GM11168 (cell line): ENCODE data around the gene CALCOCO1.
"Not testable (repeated sequence)": the region's sequence is repeated elsewhere in the genome, so short reads cannot be mapped to it uniquely, and the experiment has no call there.

Experiments used
- in situ Hi-C: fragments of 300-500 bp; cut with MboI; formaldehyde crosslinking; loops from one replicate; pipeline ENCODE4 v1.12.0; 2022; ENCODE audit warnings: low sequenced_read_pairs; ENCODE audit not compliant: unreplicated experiment

Gene CALCOCO1

DNA sequence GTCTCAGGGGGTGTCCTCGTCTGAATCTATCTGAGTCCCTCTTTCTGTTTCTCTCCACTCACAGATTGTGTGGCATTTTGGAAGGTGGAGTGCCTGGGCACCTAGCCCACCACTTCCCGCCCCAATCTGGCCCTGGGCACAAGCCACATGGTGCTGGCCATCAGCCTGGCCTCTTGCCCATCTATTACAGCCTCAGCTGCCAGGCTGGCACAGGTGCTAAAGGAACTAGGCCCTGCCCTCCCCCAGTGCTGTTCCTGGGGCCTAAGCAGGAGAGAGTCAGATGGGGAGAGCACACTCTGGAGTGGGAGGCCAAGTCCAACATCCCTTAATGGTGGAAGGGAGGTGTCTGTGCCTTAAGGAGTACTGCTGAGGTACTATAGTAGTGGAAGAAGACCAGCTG is 8.3 kb upstream of the CALCOCO1 start:
- in situ Hi-C loops = no loop called here

DNA sequence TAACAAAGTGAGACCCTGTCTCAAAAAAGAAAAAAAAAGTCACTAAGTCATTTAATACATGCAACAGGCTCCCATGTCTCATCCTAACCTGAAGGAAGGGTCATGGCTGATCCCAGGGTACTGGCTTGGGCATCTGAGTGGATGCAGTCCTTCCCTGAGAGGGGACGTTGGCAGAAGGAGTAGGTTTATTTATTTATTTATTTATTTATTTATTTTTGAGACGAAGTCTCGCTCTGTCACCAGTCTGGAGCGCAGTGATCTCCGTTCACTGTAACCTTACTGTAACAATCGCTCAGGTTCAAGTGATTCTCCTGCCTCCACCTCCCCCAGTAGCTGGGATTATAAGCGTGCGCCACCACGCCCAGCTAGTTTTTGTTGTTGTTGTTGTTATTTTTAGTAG is 7.2 kb upstream of the CALCOCO1 start:
- in situ Hi-C loops = no loop called here

DNA sequence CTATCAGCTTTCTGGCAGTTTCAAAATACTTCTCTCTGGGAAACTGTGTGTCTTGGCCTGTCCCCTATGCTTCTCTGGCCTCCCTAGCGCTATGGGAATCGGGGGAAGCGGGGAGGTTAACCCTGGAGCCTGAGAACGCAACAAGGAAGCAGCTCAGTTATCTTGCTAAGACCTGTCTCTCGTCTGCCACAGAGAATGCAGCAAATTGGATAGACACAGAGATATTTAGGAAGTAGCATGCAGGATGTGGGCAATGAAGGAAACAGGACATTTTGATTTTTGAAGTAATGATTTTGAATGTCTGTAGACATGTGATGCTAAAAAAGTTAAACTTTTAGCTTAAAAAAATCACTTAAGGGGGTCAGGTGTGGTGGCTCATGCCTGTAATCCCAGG is 6.6 kb upstream of the CALCOCO1 start:
- in situ Hi-C loops = no loop called here

DNA sequence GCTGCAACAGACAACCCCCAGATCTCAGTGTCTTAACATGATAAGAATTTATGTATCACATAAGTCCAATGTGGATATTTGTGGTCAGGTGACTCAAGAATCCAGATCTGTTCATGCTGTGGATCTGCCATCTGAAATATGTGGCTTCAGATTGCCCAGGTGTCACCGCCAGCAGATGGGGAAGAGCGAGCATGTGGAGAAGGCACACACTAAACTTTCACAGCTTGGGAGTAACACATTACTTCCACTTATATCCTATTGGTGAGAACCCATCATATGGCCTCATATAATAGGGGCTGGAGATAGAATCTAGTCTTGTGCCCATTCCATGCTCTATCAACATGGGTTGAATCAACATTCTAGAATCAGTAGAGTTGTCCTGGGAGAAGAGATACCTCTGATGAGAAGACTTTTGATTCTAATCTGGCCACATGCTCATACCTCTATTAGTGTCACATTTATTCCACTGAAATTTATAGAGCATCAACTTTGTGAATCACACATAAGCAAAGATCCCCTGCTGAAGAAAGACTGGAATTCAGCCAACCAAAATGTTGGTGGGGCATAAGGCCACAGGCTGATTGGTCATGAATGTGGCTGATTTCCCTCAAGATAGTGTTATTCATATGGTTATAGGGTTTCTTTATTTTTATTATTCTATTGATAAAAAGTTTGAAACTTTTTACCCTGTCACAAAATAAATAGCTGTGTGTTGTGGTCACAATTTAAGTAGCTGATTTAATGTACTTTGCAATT is 6.0 kb upstream of the CALCOCO1 start:
- in situ Hi-C loops = no loop called here

DNA sequence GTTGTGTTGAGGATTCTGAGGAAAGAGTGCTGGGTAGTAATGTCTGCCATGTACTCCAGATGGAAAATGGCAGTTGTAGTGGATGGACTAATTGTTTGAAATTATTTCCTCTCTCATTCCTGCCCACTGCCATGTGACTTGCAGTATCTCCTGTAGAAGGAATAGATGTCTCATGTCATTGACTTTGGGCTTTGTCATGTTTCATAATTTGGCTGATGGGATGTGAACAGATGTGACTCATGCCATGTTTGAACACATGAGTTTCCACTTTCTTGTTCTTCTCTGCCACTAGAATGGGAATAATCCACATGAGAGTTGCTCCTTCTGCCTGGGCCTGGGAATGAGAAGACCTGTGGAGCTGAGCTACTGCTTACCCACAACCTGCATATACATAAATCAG is 2.4 kb upstream of the CALCOCO1 start:
- in situ Hi-C loops = no loop called here

DNA sequence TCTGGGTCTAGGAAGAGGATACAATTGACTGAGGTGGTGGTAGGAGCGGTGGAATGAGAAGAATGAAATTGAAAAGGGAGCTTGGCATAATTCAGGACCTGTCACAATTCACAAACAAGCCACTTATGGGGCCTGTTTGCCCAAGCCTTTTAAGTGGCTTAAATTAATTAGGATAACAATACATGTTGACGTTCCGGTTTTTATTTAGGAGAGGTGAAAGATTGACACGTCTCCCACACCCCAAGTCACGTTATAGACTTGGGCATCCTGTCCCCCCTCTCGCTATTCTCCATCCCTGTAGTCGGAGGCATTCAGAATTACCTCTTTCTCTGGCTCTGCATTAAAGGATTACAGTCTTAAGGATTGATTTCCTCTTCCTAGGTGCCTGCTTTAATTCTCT is 954 bp upstream of the CALCOCO1 start:
- in situ Hi-C loops = no loop called here

DNA sequence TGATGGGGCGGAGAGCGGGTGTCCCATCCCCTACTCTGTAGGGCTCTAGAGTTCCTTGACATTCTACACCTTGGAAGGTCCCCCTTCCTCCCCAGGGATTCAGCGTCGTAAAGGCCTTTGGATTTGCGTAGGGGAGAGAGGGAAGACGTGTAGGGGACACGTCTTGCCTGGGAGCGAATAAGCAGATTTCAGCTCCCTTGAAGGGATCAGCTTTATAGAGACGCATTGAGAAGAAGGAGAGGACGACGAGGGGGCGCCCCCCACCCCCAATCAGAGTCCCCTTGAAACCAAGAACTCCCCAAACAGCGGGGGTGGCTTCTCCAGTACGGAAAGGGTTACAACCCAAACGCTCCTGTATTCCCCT is 324 bp downstream of the CALCOCO1 start:
- in situ Hi-C loops = no loop called here

DNA sequence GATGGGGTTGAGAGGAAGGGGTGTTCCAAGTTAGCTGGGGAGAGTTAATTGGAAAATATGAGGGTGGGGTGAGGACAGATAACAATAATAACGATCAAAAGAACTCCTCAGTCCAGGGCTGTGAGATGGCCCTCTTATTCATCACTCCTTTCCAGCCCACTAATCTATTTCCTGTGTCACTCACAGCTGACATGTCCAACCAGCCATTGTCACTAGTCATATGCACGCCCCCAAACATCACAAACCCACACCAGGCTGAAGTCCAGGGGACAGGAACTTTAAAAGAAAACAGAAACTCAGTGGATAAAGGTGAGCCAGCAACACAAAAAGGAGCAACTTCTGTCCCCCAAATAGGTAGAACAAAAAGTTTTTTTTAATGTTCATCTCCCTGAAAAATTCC is 911 bp downstream of the CALCOCO1 start:
- in situ Hi-C loops = no loop called here

DNA sequence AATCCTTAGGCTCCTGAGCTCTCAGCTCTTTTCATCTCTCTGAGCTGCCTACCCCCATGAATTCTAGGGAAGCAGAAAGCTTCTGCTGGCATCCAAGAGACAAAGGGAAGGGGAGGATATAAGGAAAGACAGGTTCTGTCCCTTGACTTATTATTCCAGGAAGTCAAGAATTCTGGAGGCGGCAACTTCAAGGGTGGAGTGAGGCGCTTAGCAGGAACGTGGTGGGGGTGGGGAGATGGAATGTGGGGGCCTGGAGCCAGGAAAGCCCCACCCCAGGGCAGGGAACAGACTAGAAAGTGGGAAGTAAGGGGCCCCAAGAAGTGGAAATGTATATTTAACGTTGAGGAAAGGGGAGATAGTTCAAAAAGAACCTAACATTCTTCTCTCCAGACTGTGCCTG is 1.4 kb downstream of the CALCOCO1 start:
- in situ Hi-C loops = no loop called here

DNA sequence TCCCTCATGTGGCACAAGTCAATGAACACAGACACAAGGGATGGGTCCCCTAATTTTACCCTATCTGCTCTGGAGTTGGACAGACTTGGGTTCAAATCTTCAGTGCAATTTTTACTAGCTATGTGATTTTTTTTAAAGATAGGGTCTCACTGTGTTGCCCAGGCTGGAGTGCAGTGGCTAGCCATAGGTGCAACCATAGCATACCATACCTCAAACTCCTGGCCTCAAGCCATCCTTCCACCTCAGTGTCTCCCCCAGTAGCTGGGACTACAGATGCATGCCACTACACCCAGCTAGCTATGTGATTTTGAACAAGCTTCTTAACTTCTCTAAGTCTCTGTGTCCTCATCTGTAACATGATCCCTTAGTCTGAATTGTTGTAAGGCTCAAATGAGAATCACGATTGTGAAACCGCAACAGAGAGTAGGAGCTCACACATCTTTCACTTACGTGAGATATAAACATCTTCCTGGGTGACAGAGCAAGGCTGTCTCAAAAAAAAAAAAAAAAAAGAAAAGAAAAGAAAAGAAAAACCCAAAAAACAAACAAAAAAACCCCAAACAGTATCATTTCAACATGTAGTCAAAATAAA is 4.7 kb downstream of the CALCOCO1 start:
- in situ Hi-C loops = no loop called here

DNA sequence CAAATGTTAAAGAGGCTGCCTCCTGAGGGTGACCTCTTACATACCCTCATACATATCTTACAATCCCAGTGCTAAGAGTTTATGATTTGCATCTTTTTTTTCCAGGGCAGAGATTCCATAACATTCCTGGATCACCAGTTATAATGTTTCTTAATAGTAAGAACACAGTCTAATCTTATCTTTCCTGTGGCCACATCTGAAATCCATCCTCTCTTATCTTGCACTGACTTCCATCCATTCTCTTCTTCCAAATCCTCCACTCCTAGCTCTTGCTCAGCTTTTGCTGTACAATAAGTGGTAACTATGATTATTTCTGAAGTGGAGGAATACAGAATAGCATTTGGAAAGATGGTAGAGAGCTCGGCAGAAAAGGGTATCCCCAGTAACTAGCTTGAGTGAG is 6.3 kb downstream of the CALCOCO1 start:
- in situ Hi-C loops = no loop called here

DNA sequence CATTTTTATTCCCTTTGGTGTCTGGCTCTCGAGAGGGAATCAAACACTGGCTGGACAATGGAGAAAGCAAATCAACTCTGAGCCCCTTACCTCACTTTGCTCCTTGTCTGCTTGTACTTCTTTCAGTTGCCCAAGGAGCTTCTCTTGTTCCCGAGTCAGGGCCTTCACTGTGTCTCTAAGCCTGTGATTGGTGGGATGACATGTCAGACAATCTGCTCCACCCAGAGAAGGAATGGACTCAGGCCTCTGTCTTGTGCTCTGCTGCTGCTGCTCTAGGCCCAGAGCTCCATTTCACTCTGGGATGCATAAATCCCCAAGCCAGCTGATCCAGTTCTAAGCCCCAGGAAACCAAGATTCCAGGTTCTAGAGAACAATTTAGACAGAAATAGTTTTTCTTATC is 7.6 kb downstream of the CALCOCO1 start:
- in situ Hi-C loops = no loop called here

DNA sequence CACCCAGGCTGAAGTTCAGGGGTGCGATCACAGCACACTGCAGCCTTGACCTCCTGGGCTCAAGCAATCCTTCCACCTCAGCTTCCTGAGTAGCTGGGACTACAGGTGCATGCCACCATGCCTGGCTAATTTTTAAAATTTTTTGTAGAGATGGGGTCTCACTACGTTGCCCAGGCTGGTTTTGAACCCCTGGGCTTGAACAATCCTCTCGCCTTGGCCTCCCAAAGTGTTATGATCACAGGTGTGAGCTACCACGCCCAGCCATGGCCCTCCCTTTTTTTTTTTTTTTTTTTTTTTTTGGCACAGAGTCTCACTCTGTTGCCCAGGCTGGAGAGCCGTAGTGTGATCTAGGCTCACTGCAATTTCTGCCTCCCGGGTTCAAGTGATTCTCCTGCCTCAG is 8.7 kb downstream of the CALCOCO1 start:
- in situ Hi-C loops = not testable (repeated sequence)

DNA sequence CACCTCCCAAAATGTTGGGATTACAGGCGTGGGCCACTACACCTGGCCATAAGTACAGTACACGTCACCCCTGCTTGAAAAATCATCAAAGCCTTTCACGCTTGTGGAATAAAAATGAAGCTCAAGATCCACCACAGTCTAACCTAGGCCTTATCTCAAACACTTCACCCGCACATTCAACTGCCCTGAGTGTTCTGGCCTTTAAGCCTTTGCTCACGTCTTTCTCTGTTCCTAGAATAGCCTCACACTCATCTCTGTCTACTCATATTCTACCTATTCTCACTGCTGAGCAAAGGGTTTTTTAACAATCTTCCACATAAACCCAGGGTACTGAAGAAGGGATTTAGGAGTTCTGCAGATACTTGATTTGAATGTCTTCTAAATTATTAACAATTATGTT is 9.9 kb downstream of the CALCOCO1 start:
- in situ Hi-C loops = no loop called here

DNA sequence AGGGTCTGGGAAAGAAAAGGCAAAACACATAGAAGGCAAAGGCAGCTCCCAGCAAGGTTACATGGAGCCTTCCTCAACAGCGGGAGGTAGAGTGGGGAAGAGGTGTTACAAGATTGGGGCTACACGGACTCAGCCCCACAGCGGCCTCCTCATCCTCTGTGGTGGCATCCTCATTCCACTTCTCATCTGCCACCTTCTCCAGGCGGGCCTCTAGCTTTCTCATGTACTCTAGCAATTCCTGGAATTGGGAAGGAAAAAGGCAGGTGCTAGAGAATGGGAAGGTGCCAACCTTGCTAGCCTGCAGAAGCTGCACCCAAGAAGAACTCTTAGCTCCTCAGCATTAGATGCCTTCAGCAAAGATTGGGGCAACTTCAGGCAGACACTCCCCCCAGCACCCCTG is 13.2 kb downstream of the CALCOCO1 start:
- in situ Hi-C loops = no loop called here

DNA sequence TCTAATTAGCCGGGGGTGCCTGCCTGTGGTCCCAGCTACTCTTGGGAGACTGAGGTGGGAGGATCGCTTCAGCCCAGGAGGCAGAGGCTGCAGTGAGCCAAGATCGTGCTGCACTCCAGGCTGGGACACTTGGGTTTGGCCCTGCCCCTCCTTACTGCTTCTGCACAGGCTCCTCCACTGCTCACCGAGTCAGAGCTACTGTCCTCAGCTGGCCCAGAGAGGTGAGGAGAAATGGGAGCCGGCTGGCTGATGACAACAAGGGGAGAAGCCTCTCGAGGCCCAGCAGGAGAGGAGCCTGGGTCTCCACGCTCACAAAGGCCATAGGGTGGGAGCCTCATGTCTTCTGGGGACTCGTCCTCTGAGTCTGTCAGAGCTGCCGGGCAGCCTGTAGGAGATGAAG is 13.7 kb downstream of the CALCOCO1 start:
- in situ Hi-C loops = no loop called here

DNA sequence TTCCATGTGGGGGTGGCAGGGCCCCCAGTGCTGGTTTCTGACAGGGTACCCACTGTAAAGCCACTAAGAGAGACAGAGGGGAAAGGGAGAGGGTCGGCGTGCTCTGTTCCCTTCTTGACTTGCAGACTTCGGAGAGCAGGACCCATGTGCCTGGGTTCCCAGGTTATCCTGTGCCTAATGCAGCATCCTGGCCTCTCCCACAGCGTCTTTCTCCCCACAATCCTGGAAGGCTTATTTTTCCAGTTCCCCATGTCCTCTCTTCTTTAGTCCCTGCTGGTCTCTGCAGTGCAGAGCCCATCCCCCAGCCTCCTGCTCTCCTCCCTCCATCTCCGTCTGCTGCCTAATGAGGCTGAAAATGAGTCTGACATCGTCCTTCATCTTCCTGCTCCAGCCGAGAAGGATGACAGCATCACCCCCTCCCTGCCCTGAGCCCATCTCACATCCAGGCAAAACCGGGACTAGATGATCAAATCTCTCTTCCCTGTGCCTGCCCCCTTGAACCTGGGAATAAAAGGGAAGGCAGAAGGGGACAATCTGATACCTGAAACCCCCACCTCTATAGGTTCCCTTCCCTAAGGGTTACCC is 15.1 kb downstream of the CALCOCO1 start:
- in situ Hi-C loops = no loop called here

DNA sequence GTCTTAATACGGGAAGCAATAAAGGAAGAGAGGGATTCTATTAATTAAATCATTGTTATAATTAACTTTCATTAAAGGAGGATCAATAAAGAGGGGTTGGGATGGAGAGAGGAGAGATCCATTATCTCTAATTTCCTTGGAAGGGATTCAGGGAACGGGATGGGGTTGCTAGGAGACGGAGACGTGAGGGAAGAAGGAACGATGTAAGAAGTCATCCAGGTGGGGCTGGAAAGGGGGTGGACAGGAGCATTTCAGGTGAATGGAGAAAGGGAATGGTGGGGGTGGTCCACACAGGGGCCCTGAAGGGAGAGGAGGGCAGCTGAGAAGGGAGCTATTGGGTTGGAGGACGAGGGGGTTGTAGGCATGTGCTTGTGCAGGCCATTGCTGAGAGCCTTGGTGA is 17.2 kb downstream of the CALCOCO1 start:
- in situ Hi-C loops = no loop called here

DNA sequence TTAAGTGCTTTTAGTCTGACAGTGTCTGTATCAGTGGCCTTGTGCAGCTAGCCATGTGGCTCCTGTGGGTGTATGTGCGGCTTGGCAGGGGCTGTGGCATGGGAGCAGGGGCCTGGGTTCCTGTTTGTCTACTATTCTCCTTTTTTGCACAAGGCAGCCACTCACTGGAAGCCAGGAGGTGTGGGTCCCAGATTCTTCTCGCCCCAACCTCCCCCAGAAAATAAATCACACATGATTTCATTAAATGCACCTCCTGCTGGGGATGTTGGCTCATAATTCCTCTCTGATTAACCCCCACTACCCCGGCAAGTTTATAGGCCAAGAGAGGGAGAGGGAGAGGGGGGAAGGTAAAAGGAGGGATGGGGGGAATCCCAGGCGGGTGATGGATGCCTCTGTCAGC is 17.6 kb downstream of the CALCOCO1 start:
- in situ Hi-C loops = no loop called here

DNA sequence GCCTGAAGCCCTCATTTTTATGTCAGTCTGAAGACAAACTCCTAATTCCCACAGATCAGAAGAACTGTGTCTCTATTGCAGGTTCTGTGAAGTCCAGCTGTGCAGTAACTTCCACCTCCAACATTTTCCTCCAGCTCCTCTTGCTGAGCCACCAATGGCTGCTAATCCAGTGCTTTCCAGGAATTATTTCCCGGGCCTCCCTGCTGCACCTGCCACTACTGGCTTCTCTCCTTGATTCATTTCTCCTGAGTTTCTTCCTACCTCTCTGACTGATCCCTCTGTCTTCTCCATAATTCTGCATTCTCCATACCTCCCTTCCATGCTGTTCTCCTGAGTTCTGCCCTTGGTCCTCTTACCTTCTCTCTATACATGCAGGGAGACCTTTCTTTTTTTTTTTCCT is 21.2 kb downstream of the CALCOCO1 start:
- in situ Hi-C loops = no loop called here

DNA sequence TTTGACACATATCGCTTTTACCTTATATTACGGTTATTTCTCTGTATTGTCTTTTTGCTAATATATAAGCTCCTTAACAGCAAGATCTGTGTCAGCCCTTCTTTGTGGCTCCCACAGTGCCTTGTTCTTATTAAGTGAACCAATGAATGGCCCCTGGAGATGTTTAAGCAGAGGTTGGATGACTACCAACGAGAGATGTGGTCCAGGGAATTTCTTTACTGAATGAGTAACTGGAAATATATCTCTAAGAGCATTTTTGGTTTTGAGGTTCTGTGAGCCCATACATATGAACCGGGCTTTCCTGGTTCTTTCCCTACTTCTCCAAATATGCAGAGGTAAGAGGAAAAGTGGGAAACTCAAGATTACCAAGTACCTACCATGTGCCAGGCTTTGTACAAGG is 23.5 kb downstream of the CALCOCO1 start:
- in situ Hi-C loops = loop anchor here (5.0 kb wide), 1 partner anchor 39 kb away; no protein-coding TSS in a partner anchor
